Fibroblast of lung (primary cell): Measurements from ENCODE around the gene GLIPR2. TPM values are rescaled to one million over a fixed set of nuclear protein-coding genes. Genes with fewer than 3 reads are reported as not detected.

ENCODE experiments used
- DNase-seq, 2 donors: peaks; one replicate each; pipeline versions ENCODE4 v3.0.0 to v3.0.0-alpha.2; 2010; ENCODE audit warnings: low read depth in 2 of 2
- H2AFZ ChIP-seq: 2 replicates; pipeline ENCODE4 v1.5.1; 2012; ENCODE audit warnings: low read length, control low read depth, inconsistent platforms
- H3K27ac ChIP-seq: 2 replicates; pipeline ENCODE4 v1.5.1; 2011; ENCODE audit warnings: low read length, control low read depth; ENCODE audit not compliant: insufficient read depth
- H3K27me3 ChIP-seq: 2 replicates; pipeline ENCODE4 v1.5.1; 2011; ENCODE audit warnings: mild to moderate bottlenecking, low read length; ENCODE audit not compliant: control insufficient read depth, insufficient read depth
- H3K36me3 ChIP-seq: 2 replicates; pipeline ENCODE4 v1.5.1; 2011; ENCODE audit warnings: low read length; ENCODE audit not compliant: control insufficient read depth, insufficient read depth
- H3K4me1 ChIP-seq: 2 replicates; pipeline ENCODE4 v1.5.1; 2011; ENCODE audit warnings: low read length; ENCODE audit not compliant: control insufficient read depth, insufficient read depth; ENCODE audit errors: extremely low read depth
- H3K4me2 ChIP-seq: 2 replicates; pipeline ENCODE4 v1.5.1; 2011; ENCODE audit warnings: low read length, control low read depth; ENCODE audit not compliant: insufficient read depth; ENCODE audit errors: extremely low read depth
- H3K4me3 ChIP-seq, 4 experiments: fragments of 200-600 bp in 1 of 4; sonication (generic) in 1 of 4; replicated peaks in 1 of 4; 2 replicates each; pipeline ENCODE4 v1.5.1; 2011 to 2016; ENCODE audit warnings: low read length in 4 of 4, low read depth in 3 of 4, mild to moderate bottlenecking in 3 of 4, control low read depth in 2 of 4, inconsistent platforms in 1 of 4, mixed read lengths in 1 of 4; ENCODE audit not compliant: insufficient read depth in 1 of 4; ENCODE audit errors: control extremely low read depth in 1 of 4
- H3K79me2 ChIP-seq: 2 replicates; pipeline ENCODE4 v1.5.1; 2012; ENCODE audit warnings: mild to moderate bottlenecking, low read length, inconsistent platforms; ENCODE audit not compliant: control insufficient read depth, insufficient read depth
- H3K9ac ChIP-seq: 2 replicates; pipeline ENCODE4 v1.5.1; 2011; ENCODE audit warnings: mild to moderate bottlenecking, low read length, control low read depth; ENCODE audit not compliant: insufficient read depth
- H3K9me3 ChIP-seq: 2 replicates; pipeline ENCODE4 v1.5.1; 2012; ENCODE audit warnings: low read depth, low read length; ENCODE audit not compliant: control insufficient read depth, insufficient read depth
- H4K20me1 ChIP-seq: 2 replicates; pipeline ENCODE4 v1.5.1; 2011; ENCODE audit warnings: low read length; ENCODE audit not compliant: control insufficient read depth, insufficient read depth; ENCODE audit errors: extremely low read depth
- EZH2 ChIP-seq: IDR thresholded peaks from 2 replicates; pipeline ENCODE4 v1.5.1; 2012; ENCODE audit warnings: low read length, control low read depth, mild to moderate bottlenecking; ENCODE audit errors: missing control alignments
- polyA plus RNA-seq, 2 donors: library from polyadenylated mRNA; depleted of rRNA in 1 of 2; stranded (reverse) in 1 of 2; unstranded in 1 of 2; fragments of >200 nt; gene quantifications; 2 replicates each; pipeline ENCODE4 v1.2.1, GENCODE V29; 2011 to 2012; ENCODE audit warnings: missing spikeins in 1 of 2
- total RNA-seq: library from RNA; depleted of rRNA; stranded (reverse); fragments of >200 nt; gene quantifications from 2 replicates; pipeline ENCODE4 v1.2.1, GENCODE V29; 2014
- TF ChIP-seq, protein P1 (sequence below), 2 donors: IDR thresholded peaks in 1 of 2; conservative IDR thresholded peaks in 1 of 2; 1 replicate in 1 of 2; 2 replicates in 1 of 2; pipeline ENCODE4 v1.5.1; 2011 to 2012; ENCODE audit warnings: low read length in 2 of 2, control low read depth in 1 of 2, inconsistent platforms in 1 of 2, low read depth in 1 of 2, mild to moderate bottlenecking in 1 of 2

GLIPR2 gene
- total and polyA plus RNA-seq, 2 donors (not counting 1 experiment from before 2014, with no cell fraction given): 40.0 to 108 TPM

DNA sequence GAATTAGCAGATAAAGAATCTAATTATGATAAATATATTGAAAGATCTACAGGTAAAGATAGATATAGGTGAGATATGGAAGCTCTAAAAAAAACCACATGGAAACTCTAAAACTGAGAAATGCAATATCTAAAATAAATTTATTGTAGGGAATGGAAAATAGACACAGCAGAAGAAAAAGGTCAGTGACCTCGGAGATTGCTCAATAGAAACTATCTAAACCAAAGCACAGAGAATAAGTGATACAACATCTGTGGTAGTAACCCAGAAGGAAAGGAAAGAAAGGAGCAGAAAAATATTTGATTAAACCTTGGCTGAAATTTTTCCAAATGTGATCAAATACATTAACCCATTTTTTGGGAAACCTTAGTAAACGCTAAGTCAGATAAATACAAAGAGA lies 43.1 kb upstream of the GLIPR2 start:
- Histone ChIP-seq H3K79me2 (no peaks in the 10 kb centered on the region), H3K4me2 (no peak overlapping the region), H4K20me1 (no peaks in the 10 kb centered on the region), H3K9me3 (no peaks in the 10 kb centered on the region), H3K27ac (no peak overlapping the region), H3K9ac (no peak overlapping the region), H3K4me1 (peaks cover 14% of the 10 kb centered on the region), H3K4me3 (no peak overlapping the region), H3K36me3 (peaks cover 2% of the 10 kb centered on the region), H3K27me3 (no peaks in the 10 kb centered on the region), H2AFZ (no peak overlapping the region)
- TF ChIP-seq EZH2: no peak
- TF ChIP-seq, protein P1, sequence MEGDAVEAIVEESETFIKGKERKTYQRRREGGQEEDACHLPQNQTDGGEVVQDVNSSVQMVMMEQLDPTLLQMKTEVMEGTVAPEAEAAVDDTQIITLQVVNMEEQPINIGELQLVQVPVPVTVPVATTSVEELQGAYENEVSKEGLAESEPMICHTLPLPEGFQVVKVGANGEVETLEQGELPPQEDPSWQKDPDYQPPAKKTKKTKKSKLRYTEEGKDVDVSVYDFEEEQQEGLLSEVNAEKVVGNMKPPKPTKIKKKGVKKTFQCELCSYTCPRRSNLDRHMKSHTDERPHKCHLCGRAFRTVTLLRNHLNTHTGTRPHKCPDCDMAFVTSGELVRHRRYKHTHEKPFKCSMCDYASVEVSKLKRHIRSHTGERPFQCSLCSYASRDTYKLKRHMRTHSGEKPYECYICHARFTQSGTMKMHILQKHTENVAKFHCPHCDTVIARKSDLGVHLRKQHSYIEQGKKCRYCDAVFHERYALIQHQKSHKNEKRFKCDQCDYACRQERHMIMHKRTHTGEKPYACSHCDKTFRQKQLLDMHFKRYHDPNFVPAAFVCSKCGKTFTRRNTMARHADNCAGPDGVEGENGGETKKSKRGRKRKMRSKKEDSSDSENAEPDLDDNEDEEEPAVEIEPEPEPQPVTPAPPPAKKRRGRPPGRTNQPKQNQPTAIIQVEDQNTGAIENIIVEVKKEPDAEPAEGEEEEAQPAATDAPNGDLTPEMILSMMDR (conservative IDR thresholded peaks at IDR 0.05 in 1 of 2, IDR thresholded peaks at IDR 0.05 in 1 of 2; ENCODE audit: low read depth in 1 of 2, low read length in 2 of 2): no peak
- peak in 1 of 2 donors; percentile 20 for DNase-seq

DNA sequence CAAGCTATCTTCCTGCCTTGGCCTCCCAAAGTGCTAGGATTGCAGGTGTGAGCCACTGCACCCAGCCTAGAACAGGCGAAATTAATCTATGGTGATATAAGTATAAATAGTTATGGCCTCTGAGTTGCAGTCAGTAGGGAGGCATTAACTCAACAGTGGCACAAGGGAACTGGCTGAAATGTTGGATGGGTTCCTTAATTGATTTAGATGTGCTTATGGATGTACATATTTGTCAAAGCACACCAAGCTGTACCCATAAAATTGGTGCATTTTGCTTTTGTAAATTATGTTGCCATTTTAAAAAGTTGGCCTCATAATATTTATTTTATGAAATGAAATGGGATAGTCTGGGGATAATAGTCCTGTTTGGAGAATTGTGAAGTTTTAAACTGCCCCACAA lies 36.8 kb upstream of the GLIPR2 start:
- Histone ChIP-seq H3K9me3 (no peaks in the 10 kb centered on the region), H3K4me1 (peaks cover 7% of the 10 kb centered on the region), H3K4me2 (no peak overlapping the region), H3K27ac (no peak overlapping the region), H3K79me2 (no peaks in the 10 kb centered on the region), H3K4me3 (no peak overlapping the region), H3K27me3 (no peaks in the 10 kb centered on the region), H3K36me3 (peaks cover 3% of the 10 kb centered on the region), H2AFZ (no peak overlapping the region), H3K9ac (no peak overlapping the region), H4K20me1 (no peaks in the 10 kb centered on the region)
- no peak for DNase-seq
- no peak for TF ChIP-seq EZH2
- TF ChIP-seq, protein P1 (conservative IDR thresholded peaks at IDR 0.05 in 1 of 2, IDR thresholded peaks at IDR 0.05 in 1 of 2; ENCODE audit: low read depth in 1 of 2, low read length in 2 of 2): no peak

DNA sequence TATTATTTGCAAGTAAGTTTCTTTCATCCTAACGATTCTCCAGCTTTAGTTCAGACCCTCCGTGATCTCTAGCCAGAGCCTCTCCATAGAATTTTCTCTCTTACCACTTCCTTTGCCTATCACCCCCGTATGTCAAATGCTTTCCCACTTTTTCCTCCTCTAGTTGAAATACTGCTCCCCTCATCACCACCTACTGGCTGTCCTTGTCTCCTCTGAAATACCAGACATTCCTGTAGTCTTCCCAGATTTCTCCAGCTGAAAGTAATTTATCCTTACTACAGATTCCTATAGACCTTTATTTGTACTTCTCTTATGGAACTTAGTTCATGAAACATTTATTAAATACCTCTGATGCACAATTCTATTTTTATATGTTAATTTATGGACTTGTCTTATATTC lies 36.0 kb upstream of the GLIPR2 start:
- Histone ChIP-seq H3K4me1 (peaks cover 7% of the 10 kb centered on the region), H3K79me2 (no peaks in the 10 kb centered on the region), H3K27ac (no peak overlapping the region), H3K27me3 (no peaks in the 10 kb centered on the region), H3K4me3 (no peak overlapping the region), H4K20me1 (no peaks in the 10 kb centered on the region), H3K36me3 (peaks cover 2% of the 10 kb centered on the region), H2AFZ (no peak overlapping the region), H3K9ac (no peak overlapping the region), H3K4me2 (no peak overlapping the region), H3K9me3 (no peaks in the 10 kb centered on the region)
- DNase-seq: peak in 1 of 2 donors; percentile 83
- TF ChIP-seq EZH2: no peak
- TF ChIP-seq, protein P1 (conservative IDR thresholded peaks at IDR 0.05 in 1 of 2, IDR thresholded peaks at IDR 0.05 in 1 of 2; ENCODE audit: low read depth in 1 of 2, low read length in 2 of 2): no peak
